Glutamatergic neuron (in vitro differentiated cells): ENCODE data around the gene ZNF549. TPM values are rescaled to one million over a fixed set of nuclear protein-coding genes. Genes with fewer than 3 reads are reported as not detected.
"Not testable (repeated sequence)": the region's sequence is repeated elsewhere in the genome, so short reads cannot be mapped to it uniquely, and the experiment has no call there.

Source experiments
- DNase-seq: peaks from one replicate; pipeline ENCODE4 v3.0.0; 2022
- H3K27ac Mint-ChIP-seq: one replicate; pipeline ENCODE4 v1.8.0; 2020; ENCODE audit warnings: mild to moderate bottlenecking, mixed read lengths, inconsistent platforms; ENCODE audit not compliant: unreplicated experiment
- H3K27me3 Mint-ChIP-seq: one replicate; pipeline ENCODE4 v1.8.0; 2020; ENCODE audit warnings: mild to moderate bottlenecking, moderate library complexity, mixed read lengths, inconsistent platforms; ENCODE audit not compliant: unreplicated experiment
- H3K36me3 Mint-ChIP-seq: one replicate; pipeline ENCODE4 v1.8.0; 2020; ENCODE audit warnings: mild to moderate bottlenecking, mixed read lengths, inconsistent platforms; ENCODE audit not compliant: unreplicated experiment
- H3K4me1 Mint-ChIP-seq: one replicate; pipeline ENCODE4 v1.8.0; 2020; ENCODE audit warnings: mild to moderate bottlenecking, low read depth, mixed read lengths, inconsistent platforms; ENCODE audit not compliant: unreplicated experiment
- H3K4me3 Mint-ChIP-seq: one replicate; pipeline ENCODE4 v1.8.0; 2020; ENCODE audit warnings: mild to moderate bottlenecking, mixed read lengths, inconsistent platforms; ENCODE audit not compliant: unreplicated experiment
- H3K9me3 Mint-ChIP-seq: one replicate; pipeline ENCODE4 v1.8.0; 2020; ENCODE audit warnings: mild to moderate bottlenecking, moderate library complexity, mixed read lengths, inconsistent platforms; ENCODE audit not compliant: unreplicated experiment
- CTCF ChIP-seq: fragments of 200-600 bp; sonication (generic); IDR thresholded peaks from one replicate; pipeline ENCODE4 v1.5.0; 2021; ENCODE audit not compliant: partially characterized antibody, unreplicated experiment
- total RNA-seq: library from RNA; stranded (reverse); fragmentation: NEBNext Ultra II Directional; extraction: Animal tissue kit (Norgen Biotek cat#: 25700); gene quantifications from one replicate; pipeline ENCODE4 v1.2.1, GENCODE V29; 2021; ENCODE audit not compliant: unreplicated experiment

The ZNF549 gene
- total RNA-seq, 1 donor from 2014 or later = 10.8 TPM

- Mint-ChIP-seq H3K4me3 (no peak overlapping the region), H3K9me3 (peaks cover 11% of the 10 kb centered on the region), H3K4me1 (no peaks in the 10 kb centered on the region), H3K36me3 (peaks cover 55% of the 10 kb centered on the region), H3K27me3 (peaks cover 2% of the 10 kb centered on the region), H3K27ac (no peak overlapping the region)
- DNase-seq = no peak
- no peak for TF ChIP-seq CTCF
These were observed 15.7 kb upstream of the ZNF549 start for GRCh38 chr19:57511484-57511883.

GRCh38 chr19:57512845-57513244 is 14.3 kb upstream of the ZNF549 start:
- H3K27ac Mint-ChIP-seq = no peak overlapping the region
- no peak overlapping the region for H3K4me3 Mint-ChIP-seq
- H3K4me1 Mint-ChIP-seq = no peaks in the 10 kb centered on the region
- H3K36me3 Mint-ChIP-seq = peaks cover 51% of the 10 kb centered on the region
- peaks cover 11% of the 10 kb centered on the region for H3K9me3 Mint-ChIP-seq
- TF ChIP-seq CTCF = no peak
- peaks cover 2% of the 10 kb centered on the region for H3K27me3 Mint-ChIP-seq
- peak; percentile 37 for DNase-seq

GRCh38 chr19:57515255-57515654 is 11.9 kb upstream of the ZNF549 start:
- DNase-seq = no peak
- H3K27me3 Mint-ChIP-seq = peaks cover 3% of the 10 kb centered on the region
- H3K4me3 Mint-ChIP-seq = no peak overlapping the region
- no peaks in the 10 kb centered on the region for H3K4me1 Mint-ChIP-seq
- peaks cover 11% of the 10 kb centered on the region for H3K9me3 Mint-ChIP-seq
- peaks cover 32% of the 10 kb centered on the region for H3K36me3 Mint-ChIP-seq
- no peak for TF ChIP-seq CTCF
- H3K27ac Mint-ChIP-seq = peak overlapping the region; percentile 53

GRCh38 chr19:57518021-57518420 is 9.1 kb upstream of the ZNF549 start:
- DNase-seq, H3K27me3 Mint-ChIP-seq, H3K4me1 Mint-ChIP-seq, H3K9me3 Mint-ChIP-seq, H3K27ac Mint-ChIP-seq, H3K4me3 Mint-ChIP-seq: not testable (repeated sequence)
- H3K36me3 Mint-ChIP-seq = peaks cover 21% of the 10 kb centered on the region

- peaks cover 5% of the 10 kb centered on the region for H3K27me3 Mint-ChIP-seq
- H3K36me3 Mint-ChIP-seq = peaks cover 89% of the 10 kb centered on the region
- peaks cover 29% of the 10 kb centered on the region for H3K9me3 Mint-ChIP-seq
- no peak overlapping the region for H3K27ac Mint-ChIP-seq
- H3K4me1 Mint-ChIP-seq = no peaks in the 10 kb centered on the region
- no peak overlapping the region for H3K4me3 Mint-ChIP-seq
- TF ChIP-seq CTCF = no peak
- no peak for DNase-seq
These were observed 10.9 kb downstream of the ZNF549 start for GRCh38 chr19:57537953-57538547.

- Mint-ChIP-seq H3K4me1 (no peaks in the 10 kb centered on the region), H3K9me3 (peaks cover 8% of the 10 kb centered on the region), H3K4me3 (no peak overlapping the region), H3K27ac (no peak overlapping the region), H3K27me3 (peaks cover 3% of the 10 kb centered on the region), H3K36me3 (peaks cover 79% of the 10 kb centered on the region)
- no peak for DNase-seq
- no peak for TF ChIP-seq CTCF
These were observed 19.4 kb downstream of the ZNF549 start for GRCh38 chr19:57546513-57546912.
